Parathyroid adenoma (tissue), 2 donors: ENCODE results near the gene RTP2.

Source experiments
- H2AFZ ChIP-seq: fragments of 300-600 bp; sonication (generic); one replicate; pipeline ENCODE4 v1.7.0; 2017; ENCODE audit warnings: antibody characterized with exemption, mild to moderate bottlenecking
- H3K27ac ChIP-seq: fragments of 300-600 bp; sonication (generic); one replicate; pipeline ENCODE4 v1.7.0; 2017
- H3K27me3 ChIP-seq: fragments of 300-600 bp; sonication (generic); one replicate; pipeline ENCODE4 v1.7.0; 2017; ENCODE audit warnings: low read length; ENCODE audit not compliant: control insufficient read depth, insufficient read depth
- H3K36me3 ChIP-seq: fragments of 300-600 bp; sonication (generic); one replicate; pipeline ENCODE4 v1.7.0; 2017; ENCODE audit warnings: low read length; ENCODE audit not compliant: control insufficient read depth, insufficient read depth
- H3K4me1 ChIP-seq: fragments of 300-600 bp; sonication (generic); one replicate; pipeline ENCODE4 v1.7.0; 2017; ENCODE audit warnings: control low read depth
- H3K4me2 ChIP-seq: fragments of 300-600 bp; sonication (generic); one replicate; pipeline ENCODE4 v1.7.0; 2017; ENCODE audit warnings: low read length
- H3K4me3 ChIP-seq: fragments of 300-600 bp; sonication (generic); one replicate; pipeline ENCODE4 v1.7.0; 2017; ENCODE audit warnings: low read depth, low read length
- H3K79me2 ChIP-seq: fragments of 300-600 bp; sonication (generic); one replicate; pipeline ENCODE4 v1.7.0; 2017; ENCODE audit warnings: control low read depth
- H3K9ac ChIP-seq: fragments of 300-600 bp; sonication (generic); one replicate; pipeline ENCODE4 v1.7.0; 2017; ENCODE audit warnings: mild to moderate bottlenecking
- H3K9me3 ChIP-seq: fragments of 300-600 bp; sonication (generic); one replicate; pipeline ENCODE4 v1.7.0; 2017; ENCODE audit warnings: low read length; ENCODE audit not compliant: control insufficient read depth
- CTCF ChIP-seq: fragments of 300-600 bp; sonication (generic); IDR thresholded peaks from one replicate; pipeline ENCODE4 v1.7.0; 2017; ENCODE audit warnings: antibody characterized with exemption, mild to moderate bottlenecking
- donor health status: primary hyperparathyroidism.

The RTP2 gene

GRCh38 chr3:187679638-187680396 is 22.5 kb downstream of the RTP2 start:
- Histone ChIP-seq H3K9me3 (no peaks in the 10 kb centered on the region), H3K27ac (no peak overlapping the region), H3K4me3 (no peak overlapping the region), H3K27me3 (no peaks in the 10 kb centered on the region), H3K36me3 (no peaks in the 10 kb centered on the region), H3K79me2 (no peaks in the 10 kb centered on the region), H3K4me2 (no peak overlapping the region), H3K4me1 (no peaks in the 10 kb centered on the region), H2AFZ (no peak overlapping the region), H3K9ac (no peak overlapping the region)
- TF ChIP-seq CTCF, result peak; percentile 95

GRCh38 chr3:187678726-187679268 is 23.6 kb downstream of the RTP2 start:
- no peak overlapping the region for H3K27ac ChIP-seq
- peak; percentile 47 for TF ChIP-seq CTCF

GRCh38 chr3:187677604-187678003 is 24.8 kb downstream of the RTP2 start:
- Histone ChIP-seq H3K9ac (no peak overlapping the region), H3K27ac (no peak overlapping the region), H3K79me2 (no peaks in the 10 kb centered on the region), H3K27me3 (no peaks in the 10 kb centered on the region), H3K36me3 (no peaks in the 10 kb centered on the region), H2AFZ (no peak overlapping the region), H3K4me3 (no peak overlapping the region), H3K4me1 (no peaks in the 10 kb centered on the region), H3K9me3 (no peaks in the 10 kb centered on the region), H3K4me2 (no peak overlapping the region)
- no peak for TF ChIP-seq CTCF

More at GRCh38 chr3:187678726-187679268, 23.6 kb downstream of the RTP2 start:
- no peaks in the 10 kb centered on the region for H3K36me3 ChIP-seq
- no peaks in the 10 kb centered on the region for H3K79me2 ChIP-seq
- H3K4me3 ChIP-seq, result no peak overlapping the region
- H3K9ac ChIP-seq, result no peak overlapping the region
- H3K4me1 ChIP-seq, result no peaks in the 10 kb centered on the region
- no peaks in the 10 kb centered on the region for H3K27me3 ChIP-seq
- H2AFZ ChIP-seq, result no peak overlapping the region
- no peak overlapping the region for H3K4me2 ChIP-seq
- H3K9me3 ChIP-seq, result no peaks in the 10 kb centered on the region

- no peaks in the 10 kb centered on the region for H3K27me3 ChIP-seq
- TF ChIP-seq CTCF, result no peak
- no peaks in the 10 kb centered on the region for H3K4me1 ChIP-seq
- no peak overlapping the region for H3K27ac ChIP-seq
- H3K4me3 ChIP-seq, result no peak overlapping the region
- no peak overlapping the region for H3K4me2 ChIP-seq
- H3K79me2 ChIP-seq, result no peaks in the 10 kb centered on the region
- H3K9me3 ChIP-seq, result no peaks in the 10 kb centered on the region
- no peak overlapping the region for H3K9ac ChIP-seq
- H2AFZ ChIP-seq, result no peak overlapping the region
- H3K36me3 ChIP-seq, result no peaks in the 10 kb centered on the region
Observed at GRCh38 chr3:187673012-187673411, 29.3 kb downstream of the RTP2 start.
